Activated CD4-positive, CD25-positive, alpha-beta regulatory T cell treated with anti-CD3 and anti-CD28 coated beads, Interleukin-2, amount 50 U/mL, for 16 hours (primary cell): ENCODE data around the gene UBL7.

Experiments
- DNase-seq: peaks from one replicate; pipeline ENCODE4 v3.0.0-alpha.2; 2020; ENCODE audit warnings: low read depth, low spot score

The UBL7 gene

DNA sequence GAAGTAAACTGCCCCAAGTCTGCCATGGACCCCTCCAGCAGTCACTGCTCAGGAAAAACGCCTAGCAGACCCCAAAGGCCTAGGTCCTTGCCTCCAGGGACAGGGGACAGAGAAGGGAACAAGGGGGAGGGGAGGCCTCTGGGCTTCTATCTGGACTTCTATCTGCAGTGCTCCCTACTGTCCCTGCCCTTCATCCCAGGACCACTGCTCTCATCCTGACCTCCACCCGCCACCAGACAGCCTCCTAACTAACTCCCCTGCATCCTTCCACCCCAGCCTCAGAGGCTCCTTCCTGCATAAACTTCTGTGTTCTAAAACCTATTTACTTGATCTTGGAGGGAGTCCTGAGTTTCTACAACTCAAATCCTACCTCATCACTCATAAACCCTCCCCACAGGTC is 52.6 kb downstream of the UBL7 start:
- no peak for DNase-seq

GRCh38 chr15:74406992-74407705 is 53.8 kb downstream of the UBL7 start:
- no peak for DNase-seq

DNA sequence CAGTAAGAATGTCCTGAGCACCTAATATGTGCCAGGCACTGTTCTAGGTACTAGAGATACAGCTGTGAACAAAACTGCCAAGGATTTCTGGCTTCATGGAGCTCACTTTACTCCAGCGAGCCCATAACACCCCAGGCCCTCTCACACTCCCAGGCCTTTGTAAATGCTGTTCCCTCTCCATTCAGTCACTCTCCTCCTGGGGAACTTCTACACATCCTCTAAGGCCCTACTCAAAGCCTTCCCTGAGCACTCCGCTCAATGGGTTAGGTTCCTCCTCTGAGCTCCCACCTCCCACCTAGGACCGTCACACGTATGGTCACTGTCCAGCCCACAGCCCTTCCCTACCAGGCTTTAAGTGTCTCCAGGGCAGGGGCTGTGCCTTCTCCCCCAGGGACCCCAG is 54.4 kb downstream of the UBL7 start:
- no peak for DNase-seq

GRCh38 chr15:74405823-74406222 is 55.1 kb downstream of the UBL7 start:
- DNase-seq: no peak

DNA sequence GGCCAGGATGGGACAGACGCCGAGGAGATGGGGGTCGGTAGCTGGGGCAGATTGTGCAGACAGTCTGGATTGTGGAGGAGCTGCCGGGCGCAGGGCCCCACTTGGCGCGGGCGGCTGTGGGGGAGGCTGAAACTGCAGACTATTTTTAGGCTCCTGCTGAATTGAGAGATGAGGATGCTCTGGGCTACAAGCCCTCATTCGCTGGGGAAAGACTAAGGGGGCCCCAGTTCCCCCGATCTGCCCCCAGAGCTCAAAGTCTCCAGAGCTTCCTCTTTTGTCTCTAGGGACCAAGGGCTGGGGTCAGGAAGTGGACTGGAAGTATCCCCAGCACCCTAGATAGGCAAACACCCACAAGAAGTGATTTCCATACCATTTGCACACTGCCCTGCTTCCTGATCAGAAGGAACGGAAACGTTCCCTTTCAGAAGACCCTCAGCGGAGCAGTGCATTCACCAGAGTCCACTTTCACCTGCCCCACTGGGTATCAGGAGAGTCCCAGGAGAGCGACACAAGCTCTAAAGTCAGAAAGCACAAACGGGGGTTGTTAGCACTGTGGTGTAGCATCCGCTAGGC is 56.9 kb downstream of the UBL7 start:
- no peak for DNase-seq

DNA sequence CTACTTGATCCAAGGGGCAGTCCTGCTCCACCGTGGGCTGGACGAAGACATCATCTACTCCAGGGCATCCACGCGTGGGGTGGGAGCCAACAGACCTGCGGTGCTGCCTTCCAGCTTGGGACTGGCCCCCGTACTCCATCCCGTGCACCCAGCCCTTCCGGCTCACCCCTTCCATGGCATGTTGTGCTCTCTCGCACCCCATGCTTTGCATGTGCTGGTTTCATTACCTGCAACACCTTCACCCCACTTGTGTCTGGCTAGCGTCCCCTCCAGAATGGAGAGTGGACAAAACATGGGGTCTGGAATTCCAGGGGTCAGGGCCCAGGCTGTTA is 57.4 kb downstream of the UBL7 start:
- DNase-seq: no peak

- DNase-seq: peak; percentile 33
Observed at GRCh38 chr15:74402873-74403587, 57.9 kb downstream of the UBL7 start.

- no peak for DNase-seq
Observed at GRCh38 chr15:74402337-74402841, 58.6 kb downstream of the UBL7 start.

DNA sequence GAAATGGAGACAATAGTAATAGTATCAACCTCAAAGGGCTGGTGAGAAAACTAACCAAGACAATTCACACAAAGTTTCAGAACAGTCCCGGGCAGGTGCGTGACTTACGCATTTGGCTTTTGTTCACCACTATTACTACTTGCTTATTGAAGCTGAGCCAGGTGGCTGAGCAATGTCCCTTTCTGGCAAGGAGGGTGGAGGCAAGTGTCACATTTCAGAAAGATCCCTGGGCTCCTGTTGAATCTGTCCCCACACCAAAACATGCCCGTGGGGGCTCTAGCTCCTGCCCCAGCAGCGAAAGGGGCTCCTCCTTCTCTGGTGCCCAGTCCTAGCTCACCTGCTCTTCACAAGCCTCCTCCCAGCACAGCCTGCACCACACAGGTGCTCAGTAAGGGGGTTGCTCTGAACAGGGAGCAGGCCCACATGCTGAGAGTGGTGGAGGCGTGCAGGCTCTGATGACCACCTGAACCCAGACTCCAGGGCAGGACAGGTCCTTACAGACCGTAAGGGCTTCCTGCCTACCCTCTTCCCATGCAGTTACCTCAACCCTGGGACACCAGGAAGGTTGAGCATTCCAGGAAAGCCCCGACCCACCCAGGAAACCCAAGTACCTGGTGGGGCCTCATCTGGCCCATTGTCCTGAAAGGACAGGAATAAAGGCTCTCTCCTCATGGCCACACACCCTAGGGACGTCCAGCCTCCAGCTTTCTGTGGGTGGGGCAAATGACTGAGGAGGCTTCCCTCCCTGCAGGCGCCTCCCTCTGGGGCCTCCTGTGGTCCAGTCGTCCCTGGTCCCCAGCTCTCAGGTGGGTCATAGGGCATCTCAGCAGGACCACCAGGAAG is 59.8 kb downstream of the UBL7 start:
- DNase-seq: no peak

DNA sequence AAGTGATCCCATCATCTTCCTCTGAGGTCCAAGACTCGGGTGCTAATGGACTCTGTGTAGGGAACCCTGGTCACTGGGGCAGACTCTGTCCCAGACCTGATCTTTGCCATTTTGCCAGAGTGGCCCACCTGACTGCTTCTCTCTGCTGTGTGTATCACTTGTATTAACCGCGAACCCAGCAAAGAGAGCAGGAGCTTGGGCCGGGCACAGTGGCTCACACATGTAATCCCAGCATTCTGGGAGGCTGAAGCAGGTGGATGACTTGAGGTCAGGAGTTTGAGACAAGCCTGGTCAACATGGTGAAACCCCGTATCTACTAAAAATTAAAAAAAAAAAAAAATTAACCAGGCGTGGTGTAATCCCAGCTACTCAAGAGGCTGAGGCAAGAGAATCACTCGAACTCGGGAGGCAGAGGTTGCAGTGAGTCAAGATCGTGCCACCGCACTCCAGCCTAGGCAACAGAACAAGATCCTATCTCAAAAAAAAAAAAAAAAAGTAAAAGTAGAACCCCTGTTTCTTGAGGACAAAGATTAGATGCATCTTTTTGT is 60.6 kb downstream of the UBL7 start:
- no peak for DNase-seq

GRCh38 chr15:74399511-74400312 is 61.2 kb downstream of the UBL7 start:
- no peak for DNase-seq

- no peak for DNase-seq
Observed at GRCh38 chr15:74399100-74399499, 61.9 kb downstream of the UBL7 start.

DNA sequence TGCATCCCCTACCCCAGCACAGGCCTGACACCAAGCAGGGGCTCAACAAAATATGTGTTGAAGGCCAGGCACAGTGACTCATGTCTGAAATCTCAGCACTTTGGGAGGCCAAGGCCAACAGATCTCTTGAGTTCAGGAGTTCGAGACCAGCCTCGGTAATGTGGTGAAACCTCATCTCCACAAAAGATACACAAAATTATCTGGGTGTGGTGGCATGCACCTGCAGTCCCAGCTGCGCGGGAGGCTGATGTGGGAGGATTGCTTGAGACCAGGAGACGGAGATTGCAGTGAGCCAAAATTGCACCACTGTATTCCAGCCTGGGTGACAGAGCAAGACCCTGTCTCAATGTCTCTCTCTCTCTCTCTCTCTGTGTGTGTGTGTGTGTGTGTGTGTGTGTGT is 62.8 kb downstream of the UBL7 start:
- no peak for DNase-seq

GRCh38 chr15:74397239-74398068 is 63.5 kb downstream of the UBL7 start:
- no peak for DNase-seq

- DNase-seq: no peak
Observed at GRCh38 chr15:74396445-74397238, 64.3 kb downstream of the UBL7 start.

- no peak for DNase-seq
Observed at GRCh38 chr15:74396146-74396438, 64.9 kb downstream of the UBL7 start.
